ENCODE results near the gene NFATC2.

DNA sequence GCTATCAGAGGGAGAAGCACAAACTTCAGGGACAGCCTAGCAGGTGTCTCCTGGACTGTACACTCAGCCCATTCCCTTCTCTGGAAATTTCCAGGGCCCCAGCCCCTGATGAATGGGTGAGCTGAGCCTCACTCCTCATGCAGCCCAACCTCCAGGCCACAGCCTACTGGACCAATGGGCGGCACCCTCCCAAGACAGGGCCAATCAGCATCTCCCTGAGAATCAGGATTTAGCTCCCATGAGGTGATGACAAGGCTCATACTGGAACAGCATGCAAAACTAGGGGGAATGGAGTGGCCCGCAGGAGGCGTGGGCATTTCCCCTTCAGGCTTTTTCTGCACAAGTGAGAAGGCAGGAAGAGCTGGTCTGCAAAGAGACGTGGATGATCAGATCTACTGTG lies 29.0 kb downstream of the NFATC2 start:
- TF ChIP-seq, protein P1, sequence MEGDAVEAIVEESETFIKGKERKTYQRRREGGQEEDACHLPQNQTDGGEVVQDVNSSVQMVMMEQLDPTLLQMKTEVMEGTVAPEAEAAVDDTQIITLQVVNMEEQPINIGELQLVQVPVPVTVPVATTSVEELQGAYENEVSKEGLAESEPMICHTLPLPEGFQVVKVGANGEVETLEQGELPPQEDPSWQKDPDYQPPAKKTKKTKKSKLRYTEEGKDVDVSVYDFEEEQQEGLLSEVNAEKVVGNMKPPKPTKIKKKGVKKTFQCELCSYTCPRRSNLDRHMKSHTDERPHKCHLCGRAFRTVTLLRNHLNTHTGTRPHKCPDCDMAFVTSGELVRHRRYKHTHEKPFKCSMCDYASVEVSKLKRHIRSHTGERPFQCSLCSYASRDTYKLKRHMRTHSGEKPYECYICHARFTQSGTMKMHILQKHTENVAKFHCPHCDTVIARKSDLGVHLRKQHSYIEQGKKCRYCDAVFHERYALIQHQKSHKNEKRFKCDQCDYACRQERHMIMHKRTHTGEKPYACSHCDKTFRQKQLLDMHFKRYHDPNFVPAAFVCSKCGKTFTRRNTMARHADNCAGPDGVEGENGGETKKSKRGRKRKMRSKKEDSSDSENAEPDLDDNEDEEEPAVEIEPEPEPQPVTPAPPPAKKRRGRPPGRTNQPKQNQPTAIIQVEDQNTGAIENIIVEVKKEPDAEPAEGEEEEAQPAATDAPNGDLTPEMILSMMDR (IDR thresholded peaks at IDR 0.05; ENCODE audit: low read length): no peak
- no peak for TF ChIP-seq EZH2 (IDR thresholded peaks at IDR 0.05; ENCODE audit: borderline replicate concordance, low read length)
